Measurements from ENCODE around the gene FGD2. TPM values are rescaled to one million over a fixed set of nuclear protein-coding genes. Genes with fewer than 3 reads are reported as not detected.

FGD2 gene
- total RNA-seq, 2 donors from 2014 or later: 4.9 to 8.0 TPM

- TF ChIP-seq, protein P1, sequence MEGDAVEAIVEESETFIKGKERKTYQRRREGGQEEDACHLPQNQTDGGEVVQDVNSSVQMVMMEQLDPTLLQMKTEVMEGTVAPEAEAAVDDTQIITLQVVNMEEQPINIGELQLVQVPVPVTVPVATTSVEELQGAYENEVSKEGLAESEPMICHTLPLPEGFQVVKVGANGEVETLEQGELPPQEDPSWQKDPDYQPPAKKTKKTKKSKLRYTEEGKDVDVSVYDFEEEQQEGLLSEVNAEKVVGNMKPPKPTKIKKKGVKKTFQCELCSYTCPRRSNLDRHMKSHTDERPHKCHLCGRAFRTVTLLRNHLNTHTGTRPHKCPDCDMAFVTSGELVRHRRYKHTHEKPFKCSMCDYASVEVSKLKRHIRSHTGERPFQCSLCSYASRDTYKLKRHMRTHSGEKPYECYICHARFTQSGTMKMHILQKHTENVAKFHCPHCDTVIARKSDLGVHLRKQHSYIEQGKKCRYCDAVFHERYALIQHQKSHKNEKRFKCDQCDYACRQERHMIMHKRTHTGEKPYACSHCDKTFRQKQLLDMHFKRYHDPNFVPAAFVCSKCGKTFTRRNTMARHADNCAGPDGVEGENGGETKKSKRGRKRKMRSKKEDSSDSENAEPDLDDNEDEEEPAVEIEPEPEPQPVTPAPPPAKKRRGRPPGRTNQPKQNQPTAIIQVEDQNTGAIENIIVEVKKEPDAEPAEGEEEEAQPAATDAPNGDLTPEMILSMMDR (IDR thresholded peaks at IDR 0.05): no peak
- Histone ChIP-seq H3K9me3 (no peaks in the 10 kb centered on the region), H3K27ac (no peak overlapping the region), H3K36me3 (no peaks in the 10 kb centered on the region), H3K4me1 (no peaks in the 10 kb centered on the region), H3K4me3 (no peak overlapping the region), H3K27me3 (no peaks in the 10 kb centered on the region)
- no peak for DNase-seq (ENCODE audit: low spot score)
These were observed 28.7 kb downstream of the FGD2 start for GRCh38 chr6:37033819-37034795.

DNA sequence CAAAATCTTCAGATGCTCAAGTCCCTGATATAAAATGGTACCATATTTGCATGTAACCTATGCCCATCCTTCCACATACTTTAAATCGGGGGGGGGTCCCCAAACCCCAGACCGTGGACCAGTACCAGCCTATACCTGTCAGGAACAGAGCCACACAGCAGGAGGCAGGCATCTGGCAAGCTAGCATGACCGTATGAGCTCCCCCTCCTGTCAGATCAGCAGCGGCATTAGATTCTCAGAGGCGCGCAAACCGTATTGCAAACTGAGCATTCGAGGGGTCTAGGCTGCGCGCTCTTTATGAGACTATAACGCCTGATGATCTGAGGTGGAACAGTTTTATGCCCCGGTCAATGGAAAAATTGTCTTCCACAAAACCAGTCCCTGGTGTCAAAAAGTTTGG lies 30.7 kb downstream of the FGD2 start:
- Histone ChIP-seq H3K36me3 (no peaks in the 10 kb centered on the region), H3K9me3 (no peaks in the 10 kb centered on the region), H3K4me3 (no peak overlapping the region), H3K4me1 (no peaks in the 10 kb centered on the region), H3K27ac (no peak overlapping the region), H3K27me3 (no peaks in the 10 kb centered on the region)
- TF ChIP-seq, protein P1 (IDR thresholded peaks at IDR 0.05): no peak
- no peak for DNase-seq (ENCODE audit: low spot score)

DNA sequence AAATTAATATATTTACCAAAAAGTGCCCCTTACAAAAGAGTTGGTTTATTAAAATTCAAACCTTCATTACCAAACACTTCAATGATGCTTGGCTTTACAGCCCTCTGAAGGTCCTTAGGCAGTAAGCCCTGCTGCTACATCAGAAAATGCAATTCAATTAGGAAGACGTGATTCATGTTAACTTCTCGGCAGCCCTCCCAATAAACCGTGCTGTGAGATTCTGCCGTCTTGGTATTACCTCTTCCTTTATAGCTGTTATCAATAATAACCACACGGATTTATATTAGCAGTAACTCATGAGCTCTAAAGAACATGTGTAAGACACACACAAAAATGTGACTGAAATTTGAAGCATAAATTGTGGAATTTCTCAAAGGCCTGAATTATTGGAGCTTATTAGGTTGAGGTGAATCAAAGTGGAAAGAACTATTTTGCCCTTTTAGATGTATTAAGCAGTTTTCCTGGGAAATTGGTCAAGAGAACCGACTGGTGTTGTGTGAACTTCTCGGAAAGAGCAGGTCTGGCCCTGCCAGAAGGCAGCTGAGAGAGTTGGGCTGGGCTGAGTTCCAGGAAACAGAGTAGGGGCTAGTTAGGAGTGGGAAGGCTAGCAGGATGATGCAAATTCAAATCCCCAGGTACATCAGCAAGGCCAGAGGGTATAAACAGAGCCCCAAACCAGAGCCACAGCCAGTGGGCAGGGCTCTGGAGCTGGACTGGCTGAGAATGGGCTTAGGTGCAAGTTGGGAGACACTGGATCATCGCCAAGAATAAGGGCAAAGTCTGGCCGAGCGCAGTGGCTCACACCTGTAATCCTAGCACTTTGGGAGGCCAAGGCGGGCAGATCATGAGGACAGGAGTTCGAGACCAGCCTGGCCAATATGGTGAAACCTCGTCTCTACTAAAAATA lies 33.1 kb downstream of the FGD2 start:
- DNase-seq (ENCODE audit: low spot score): peak; percentile 81
- TF ChIP-seq, protein P1 (IDR thresholded peaks at IDR 0.05): no peak
- Histone ChIP-seq H3K27ac (peak overlapping the region in 1 of 2 donors; percentile 23), H3K9me3 (no peaks in the 10 kb centered on the region), H3K4me1 (no peaks in the 10 kb centered on the region), H3K36me3 (no peaks in the 10 kb centered on the region), H3K27me3 (no peaks in the 10 kb centered on the region), H3K4me3 (no peak overlapping the region)

DNA sequence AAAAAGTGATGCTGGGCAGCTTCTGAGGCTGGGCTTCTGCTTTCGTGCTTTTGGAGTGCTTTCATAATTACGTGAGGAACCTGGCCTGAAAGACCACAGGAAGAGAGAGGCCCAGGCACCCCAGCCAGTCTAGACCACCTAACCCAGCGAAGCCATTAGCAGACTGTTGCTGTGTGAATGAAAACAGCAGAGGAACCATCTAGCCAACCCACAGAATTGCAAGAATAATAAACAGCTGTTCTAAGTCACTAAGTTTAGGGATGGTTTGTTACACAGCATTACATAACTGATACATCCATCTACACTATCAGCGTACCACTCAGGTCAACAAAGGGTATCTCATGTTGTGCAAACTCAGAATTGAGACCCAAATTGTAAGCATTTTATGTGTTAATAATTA lies 34.5 kb downstream of the FGD2 start:
- TF ChIP-seq, protein P1 (IDR thresholded peaks at IDR 0.05): no peak

GRCh38 chr6:37041521-37041920 lies 36.1 kb downstream of the FGD2 start:
- no peak for DNase-seq (ENCODE audit: low spot score)

More for the DNA sequence above, 34.5 kb downstream of the FGD2 start:
- H3K4me3 ChIP-seq: no peak overlapping the region
- no peaks in the 10 kb centered on the region for H3K9me3 ChIP-seq
- no peaks in the 10 kb centered on the region for H3K36me3 ChIP-seq
- H3K4me1 ChIP-seq: no peaks in the 10 kb centered on the region
- H3K27me3 ChIP-seq: no peaks in the 10 kb centered on the region
- DNase-seq (ENCODE audit: low spot score): no peak
- no peak overlapping the region for H3K27ac ChIP-seq

More at GRCh38 chr6:37041521-37041920, 36.1 kb downstream of the FGD2 start:
- no peaks in the 10 kb centered on the region for H3K36me3 ChIP-seq
- H3K27me3 ChIP-seq: no peaks in the 10 kb centered on the region
- H3K4me3 ChIP-seq: no peak overlapping the region
- TF ChIP-seq, protein P1 (IDR thresholded peaks at IDR 0.05): no peak
- H3K9me3 ChIP-seq: no peaks in the 10 kb centered on the region
- H3K27ac ChIP-seq: no peak overlapping the region
- no peaks in the 10 kb centered on the region for H3K4me1 ChIP-seq

Data from right atrium auricular region (tissue), 2 donors.